IPS-18c (cell line): ENCODE measurements around the gene GRIN2A.
"Not testable (repeated sequence)": the region's sequence is repeated elsewhere in the genome, so short reads cannot be mapped to it uniquely, and the experiment has no call there.

Experiments used
- H3K4me3 ChIP-seq: 2 replicates; pipeline ENCODE4 v1.7.0; 2013; ENCODE audit warnings: low read depth, mild to moderate bottlenecking, low read length, moderate library complexity; ENCODE audit not compliant: insufficient read depth
- H3K9me3 ChIP-seq: one replicate; pipeline ENCODE4 v1.6.1; 2013; ENCODE audit warnings: mild to moderate bottlenecking, low read length, moderate library complexity; ENCODE audit not compliant: control insufficient read depth, insufficient read depth

Gene GRIN2A

GRCh38 chr16:9898124-9898523, 284.1 kb downstream of the GRIN2A start:
- H3K4me3 ChIP-seq: no peak overlapping the region
- no peaks in the 10 kb centered on the region for H3K9me3 ChIP-seq

GRCh38 chr16:9895817-9896216, 286.4 kb downstream of the GRIN2A start:
- no peak overlapping the region for H3K4me3 ChIP-seq
- H3K9me3 ChIP-seq: no peaks in the 10 kb centered on the region

- Histone ChIP-seq H3K4me3 (no peak overlapping the region), H3K9me3 (no peaks in the 10 kb centered on the region)
These were observed 296.4 kb downstream of the GRIN2A start for GRCh38 chr16:9885876-9886275.

- H3K9me3 ChIP-seq: no peaks in the 10 kb centered on the region
- H3K4me3 ChIP-seq: no peak overlapping the region
These were observed 296.8 kb downstream of the GRIN2A start for GRCh38 chr16:9885467-9885866.

GRCh38 chr16:9875981-9876380, 306.2 kb downstream of the GRIN2A start:
- H3K4me3 ChIP-seq, H3K9me3 ChIP-seq: not testable (repeated sequence)

GRCh38 chr16:9874219-9874618, 308.0 kb downstream of the GRIN2A start:
- H3K9me3 ChIP-seq: no peaks in the 10 kb centered on the region
- H3K4me3 ChIP-seq: no peak overlapping the region

GRCh38 chr16:9870962-9871361, 311.3 kb downstream of the GRIN2A start:
- no peaks in the 10 kb centered on the region for H3K9me3 ChIP-seq
- H3K4me3 ChIP-seq: no peak overlapping the region

- no peak overlapping the region for H3K4me3 ChIP-seq
- no peaks in the 10 kb centered on the region for H3K9me3 ChIP-seq
These were observed 312.5 kb downstream of the GRIN2A start for GRCh38 chr16:9869776-9870175.

- no peak overlapping the region for H3K4me3 ChIP-seq
These were observed 313.6 kb downstream of the GRIN2A start for GRCh38 chr16:9868606-9869149.

GRCh38 chr16:9867176-9867575, 315.1 kb downstream of the GRIN2A start:
- Histone ChIP-seq H3K9me3 (no peaks in the 10 kb centered on the region), H3K4me3 (no peak overlapping the region)

More at GRCh38 chr16:9868606-9869149, 313.6 kb downstream of the GRIN2A start:
- H3K9me3 ChIP-seq: no peaks in the 10 kb centered on the region

GRCh38 chr16:9864461-9864860, 317.8 kb downstream of the GRIN2A start:
- no peaks in the 10 kb centered on the region for H3K9me3 ChIP-seq
- no peak overlapping the region for H3K4me3 ChIP-seq

GRCh38 chr16:9862327-9862726, 319.9 kb downstream of the GRIN2A start:
- Histone ChIP-seq H3K9me3 (no peaks in the 10 kb centered on the region), H3K4me3 (no peak overlapping the region)

GRCh38 chr16:9860876-9861275, 321.4 kb downstream of the GRIN2A start:
- no peak overlapping the region for H3K4me3 ChIP-seq
- no peaks in the 10 kb centered on the region for H3K9me3 ChIP-seq

GRCh38 chr16:9859701-9860327, 322.4 kb downstream of the GRIN2A start:
- no peaks in the 10 kb centered on the region for H3K9me3 ChIP-seq
- no peak overlapping the region for H3K4me3 ChIP-seq

- Histone ChIP-seq H3K4me3 (no peak overlapping the region), H3K9me3 (no peaks in the 10 kb centered on the region)
These were observed 327.6 kb downstream of the GRIN2A start for GRCh38 chr16:9854675-9855074.

GRCh38 chr16:9852003-9852402, 330.2 kb downstream of the GRIN2A start:
- no peak overlapping the region for H3K4me3 ChIP-seq
- H3K9me3 ChIP-seq: no peaks in the 10 kb centered on the region

- H3K9me3 ChIP-seq: no peaks in the 10 kb centered on the region
- H3K4me3 ChIP-seq: no peak overlapping the region
These were observed 331.4 kb downstream of the GRIN2A start for GRCh38 chr16:9850817-9851216.

GRCh38 chr16:9849697-9850245, 332.5 kb downstream of the GRIN2A start:
- no peaks in the 10 kb centered on the region for H3K9me3 ChIP-seq
- no peak overlapping the region for H3K4me3 ChIP-seq

GRCh38 chr16:9847146-9847545, 335.1 kb downstream of the GRIN2A start:
- Histone ChIP-seq H3K9me3 (no peaks in the 10 kb centered on the region), H3K4me3 (no peak overlapping the region)
